NT2/D1 (cell line): ENCODE data around the gene KCNK4.

Experiments used
- YY1 ChIP-seq: IDR thresholded peaks from 2 replicates; pipeline ENCODE4 v1.6.1; 2011; ENCODE audit not compliant: insufficient read length, insufficient read depth
- ZNF274 ChIP-seq: IDR thresholded peaks from 2 replicates; pipeline ENCODE4 v1.6.1; 2011; ENCODE audit warnings: mild to moderate bottlenecking, low read depth, low read length

GRCh38 chr11:64314146-64314804 lies 23.2 kb downstream of the KCNK4 start:
- TF ChIP-seq ZNF274, result no peak
- no peak for TF ChIP-seq YY1
